SK-N-SH (cell line): ENCODE measurements around the gene PRKG1. TPM values are rescaled to one million over a fixed set of nuclear protein-coding genes. Genes with fewer than 3 reads are reported as not detected.

Experiments used
- CTCF ChIA-PET: fragments of 300-600, 350-600 bp; formaldehyde crosslinking; extraction: SDS; loops from one replicate; lab custom pipeline; 2021; lab: Yijun Ruan, JAX
- POLR2A ChIA-PET: fragments of 350-600 bp; sonication (Branson Sonifier 250); formaldehyde crosslinking; extraction: SDS; loops from one replicate; lab custom pipeline; 2020; ENCODE audit warnings: antibody characterized with exemption, inconsistent platforms; lab: Yijun Ruan, JAX
- DNase-seq: peaks from one replicate; pipeline ENCODE4 v3.0.0; 2012
- H2AFZ ChIP-seq: fragments of 200-600 bp; sonication (generic); 2 replicates; pipeline ENCODE4 v1.8.1; 2016; ENCODE audit warnings: antibody characterized with exemption, mild to moderate bottlenecking, low read depth
- H3F3A ChIP-seq: fragments of 200-600 bp; sonication (generic); replicated peaks from 2 replicates; pipeline ENCODE3; 2016; ENCODE audit warnings: antibody characterized with exemption, mild to moderate bottlenecking; ENCODE audit not compliant: insufficient read depth
- H3K27ac ChIP-seq, 2 experiments: fragments of 200-500 bp in 1 of 2; fragments of 200-600 bp in 1 of 2; sonication (Bioruptor generic) in 1 of 2; sonication (generic), shearing (Covaris generic) in 1 of 2; 2 replicates each; pipeline versions ENCODE4 v1.5.1 to v1.6.1; 2014 to 2016; ENCODE audit warnings: low read depth in 2 of 2, inconsistent platforms in 1 of 2, low read length in 1 of 2, mild to moderate bottlenecking in 1 of 2, mixed read lengths in 1 of 2
- H3K27me3 ChIP-seq: fragments of 200-600 bp; sonication (generic), shearing (Covaris generic); 2 replicates; pipeline ENCODE4 v1.6.1; 2016; ENCODE audit warnings: mixed run types; ENCODE audit not compliant: insufficient read depth
- H3K36me3 ChIP-seq, 2 experiments: fragments of 200-500 bp in 1 of 2; fragments of 200-600 bp in 1 of 2; sonication (Bioruptor generic) in 1 of 2; sonication (generic) in 1 of 2; replicated peaks in 1 of 2; 2 replicates each; pipeline versions ENCODE3 to v1.5.1; 2014 to 2016; ENCODE audit warnings: low read length in 1 of 2, mild to moderate bottlenecking in 1 of 2; ENCODE audit not compliant: insufficient read depth in 2 of 2, control insufficient read depth in 1 of 2
- H3K4me1 ChIP-seq, 2 experiments: fragments of 200-500 bp in 1 of 2; fragments of 200-600 bp in 1 of 2; sonication (Bioruptor generic) in 1 of 2; sonication (generic), shearing (Covaris generic) in 1 of 2; 2 replicates each; pipeline versions ENCODE4 v1.5.1 to v1.6.1; 2014 to 2016; ENCODE audit warnings: low read depth in 1 of 2, low read length in 1 of 2, mixed run types in 1 of 2; ENCODE audit not compliant: insufficient read depth in 2 of 2, control insufficient read depth in 1 of 2
- H3K4me2 ChIP-seq: fragments of 200-600 bp; sonication (generic), shearing (Covaris generic); 2 replicates; pipeline ENCODE4 v1.6.1; 2017; ENCODE audit warnings: mixed run types
- H3K4me3 ChIP-seq, 2 experiments: fragments of 200-500 bp in 1 of 2; fragments of 200-600 bp in 1 of 2; sonication (Bioruptor generic) in 1 of 2; sonication (generic), shearing (Covaris generic) in 1 of 2; 2 replicates each; pipeline versions ENCODE4 v1.5.1 to v1.8.1; 2014 to 2016; ENCODE audit warnings: low read depth in 2 of 2, inconsistent platforms in 1 of 2, low read length in 1 of 2, mild to moderate bottlenecking in 1 of 2, mixed read lengths in 1 of 2, moderate library complexity in 1 of 2
- H3K79me2 ChIP-seq: fragments of 200-600 bp; sonication (generic); 2 replicates; pipeline ENCODE4 v1.8.1; 2017; ENCODE audit warnings: mild to moderate bottlenecking; ENCODE audit not compliant: insufficient read depth
- H3K9ac ChIP-seq: fragments of 200-600 bp; sonication (generic); 2 replicates; pipeline ENCODE4 v1.6.1; 2017; ENCODE audit warnings: mixed run types
- H3K9me2 ChIP-seq: fragments of 200-600 bp; sonication (generic); 2 replicates; pipeline ENCODE4 v1.6.1; 2017; ENCODE audit warnings: mixed run types
- H3K9me3 ChIP-seq: fragments of 200-600 bp; sonication (generic); 2 replicates; pipeline ENCODE4 v1.6.1; 2017; ENCODE audit warnings: mixed run types, mild to moderate bottlenecking, moderate library complexity
- H4K20me1 ChIP-seq: fragments of 200-600 bp; sonication (generic); 2 replicates; pipeline ENCODE4 v1.6.1; 2017; ENCODE audit warnings: mild to moderate bottlenecking, mixed run types; ENCODE audit not compliant: insufficient read depth
- POLR2AphosphoS5 ChIP-seq: IDR thresholded peaks from 2 replicates; pipeline ENCODE4 v1.6.1; 2012; ENCODE audit warnings: low read depth, low read length
- RFX5 ChIP-seq: IDR thresholded peaks from 2 replicates; pipeline ENCODE4 v1.6.1; 2012; ENCODE audit warnings: mild to moderate bottlenecking, improper control_type of control experiment, low read length
- RXRA ChIP-seq: IDR thresholded peaks from 2 replicates; pipeline ENCODE4 v1.4.0; 2012; ENCODE audit warnings: low read depth, mild to moderate bottlenecking, borderline replicate concordance
- TAF1 ChIP-seq: IDR thresholded peaks from 2 replicates; pipeline ENCODE4 v1.6.1; 2012; ENCODE audit warnings: low read depth, mild to moderate bottlenecking, low read length, moderate library complexity, borderline replicate concordance
- TCF12 ChIP-seq: IDR thresholded peaks from 2 replicates; pipeline ENCODE4 v1.4.0; 2012
- WGBS: methylation state at CpG from one replicate; pipeline ENCODE4 v1.1.6; 2017; ENCODE audit warnings: low lambda C conversion rate; 5-methylcytosine and 5-hydroxymethylcytosine counted together
- polyA plus RNA-seq, 3 experiments: library from polyadenylated mRNA; depleted of rRNA; stranded (reverse); fragments of >200 nt; gene quantifications; 2 replicates each; pipeline ENCODE4 v1.2.3, GENCODE V29; 2012
- TF ChIP-seq, protein P1 (sequence below): fragments of 150-350 bp; IDR thresholded peaks from 2 replicates; pipeline ENCODE4 v1.6.1; 2017; ENCODE audit warnings: antibody characterized with exemption, low read length, low read depth, borderline replicate concordance
- TF ChIP-seq, protein P2 (sequence below): fragments of 200-600 bp; sonication (generic); IDR thresholded peaks from 2 replicates; pipeline ENCODE4 v1.6.1; 2017; ENCODE audit warnings: antibody characterized with exemption, mild to moderate bottlenecking, moderate library complexity
- TF ChIP-seq, protein P3 (sequence below): IDR thresholded peaks from 2 replicates; pipeline ENCODE4 v1.4.0; 2012; ENCODE audit warnings: low read depth, borderline replicate concordance
- TF ChIP-seq, protein P4 (sequence below): IDR thresholded peaks from 2 replicates; pipeline ENCODE4; 2012
- TF ChIP-seq, protein P5 (sequence below): IDR thresholded peaks from 2 replicates; pipeline ENCODE4 v1.4.0; 2012; ENCODE audit warnings: low read depth

PRKG1 gene
- polyA plus RNA-seq, 1 of the 3 experiments (the other 2 are of a cell fraction): 4.1 TPM

DNA sequence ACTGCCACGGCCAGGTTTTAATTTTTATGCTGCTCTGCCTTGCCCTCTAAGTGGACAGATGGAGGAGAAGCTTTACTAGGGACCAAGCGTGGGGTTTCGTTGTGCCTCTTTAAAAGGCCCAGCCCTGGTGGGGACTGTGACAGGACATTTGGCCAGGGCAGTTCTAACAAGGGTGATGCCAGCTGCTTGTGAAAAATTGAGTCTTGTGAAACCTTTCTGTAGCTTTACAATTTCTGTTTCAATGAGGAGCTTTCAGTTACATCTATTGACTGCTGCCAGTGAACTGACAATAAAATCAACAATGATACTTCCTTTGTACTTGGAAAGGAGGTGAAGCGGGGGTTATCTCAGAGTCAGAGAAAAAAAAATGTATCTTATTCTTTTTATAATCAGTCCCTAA lies 858.2 kb downstream of the PRKG1 start:
- ChIA-PET CTCF (interaction anchor here (0.6 to 1.3 kb wide), 2 partner anchors 25 to 822 kb away, joined by 3 to 6 read pairs; no protein-coding TSS in a partner anchor), POLR2A (no interaction called here)
- H4K20me1 ChIP-seq: no peaks in the 10 kb centered on the region
- 73% methylated on average over 4 of the region's 4 CpGs for WGBS
- DNase-seq: no peak
- TF ChIP-seq RXRA (no peak), TCF12 (no peak)
- TF ChIP-seq, all 33 proteins: peak for 0
- H3K9me2 ChIP-seq: no peaks in the 10 kb centered on the region
- H3K4me2 ChIP-seq: no peak overlapping the region
- H3K4me1 ChIP-seq: peaks cover 0 to 9% of the 10 kb centered on the region in 2 experiments; a peak in 1 of 4 replicates
- H3K9me3 ChIP-seq: no peaks in the 10 kb centered on the region
- no peaks in the 10 kb centered on the region for H3K79me2 ChIP-seq
- H3K27ac ChIP-seq: no peak overlapping the region
- H3K4me3 ChIP-seq: no peak overlapping the region
- no peaks in the 10 kb centered on the region for H3K36me3 ChIP-seq
- H3K27me3 ChIP-seq: no peaks in the 10 kb centered on the region
- H3K9ac ChIP-seq: no peak overlapping the region
- no peaks in the 10 kb centered on the region for H3F3A ChIP-seq
- no peak overlapping the region for H2AFZ ChIP-seq

DNA sequence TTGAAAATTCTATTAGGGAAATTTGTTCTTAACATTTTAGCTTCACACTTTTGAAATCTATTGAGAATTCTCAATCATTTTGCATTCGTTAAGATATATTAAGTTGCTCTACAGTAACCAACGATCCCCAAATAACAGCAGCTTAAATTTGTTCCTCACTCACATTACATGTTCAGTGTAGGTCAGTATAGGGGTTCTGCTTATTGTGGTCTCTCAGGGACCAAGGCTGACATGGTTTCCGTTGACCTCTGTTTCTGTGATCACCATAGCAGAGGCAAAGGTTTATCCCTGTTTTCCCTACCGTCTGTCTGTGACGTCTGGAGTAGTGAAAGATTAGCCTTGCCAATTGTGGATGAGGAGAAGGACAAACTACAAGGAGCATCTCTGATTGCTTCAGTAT lies 860.1 kb downstream of the PRKG1 start:
- POLR2A ChIA-PET: no interaction called here
- H3K36me3 ChIP-seq: no peaks in the 10 kb centered on the region
- TF ChIP-seq, protein P1, sequence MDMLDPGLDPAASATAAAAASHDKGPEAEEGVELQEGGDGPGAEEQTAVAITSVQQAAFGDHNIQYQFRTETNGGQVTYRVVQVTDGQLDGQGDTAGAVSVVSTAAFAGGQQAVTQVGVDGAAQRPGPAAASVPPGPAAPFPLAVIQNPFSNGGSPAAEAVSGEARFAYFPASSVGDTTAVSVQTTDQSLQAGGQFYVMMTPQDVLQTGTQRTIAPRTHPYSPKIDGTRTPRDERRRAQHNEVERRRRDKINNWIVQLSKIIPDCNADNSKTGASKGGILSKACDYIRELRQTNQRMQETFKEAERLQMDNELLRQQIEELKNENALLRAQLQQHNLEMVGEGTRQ: no peak
- TF ChIP-seq POLR2AphosphoS5 (no peak), TAF1 (no peak), RFX5 (no peak)
- TF ChIP-seq, protein P2, sequence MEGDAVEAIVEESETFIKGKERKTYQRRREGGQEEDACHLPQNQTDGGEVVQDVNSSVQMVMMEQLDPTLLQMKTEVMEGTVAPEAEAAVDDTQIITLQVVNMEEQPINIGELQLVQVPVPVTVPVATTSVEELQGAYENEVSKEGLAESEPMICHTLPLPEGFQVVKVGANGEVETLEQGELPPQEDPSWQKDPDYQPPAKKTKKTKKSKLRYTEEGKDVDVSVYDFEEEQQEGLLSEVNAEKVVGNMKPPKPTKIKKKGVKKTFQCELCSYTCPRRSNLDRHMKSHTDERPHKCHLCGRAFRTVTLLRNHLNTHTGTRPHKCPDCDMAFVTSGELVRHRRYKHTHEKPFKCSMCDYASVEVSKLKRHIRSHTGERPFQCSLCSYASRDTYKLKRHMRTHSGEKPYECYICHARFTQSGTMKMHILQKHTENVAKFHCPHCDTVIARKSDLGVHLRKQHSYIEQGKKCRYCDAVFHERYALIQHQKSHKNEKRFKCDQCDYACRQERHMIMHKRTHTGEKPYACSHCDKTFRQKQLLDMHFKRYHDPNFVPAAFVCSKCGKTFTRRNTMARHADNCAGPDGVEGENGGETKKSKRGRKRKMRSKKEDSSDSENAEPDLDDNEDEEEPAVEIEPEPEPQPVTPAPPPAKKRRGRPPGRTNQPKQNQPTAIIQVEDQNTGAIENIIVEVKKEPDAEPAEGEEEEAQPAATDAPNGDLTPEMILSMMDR: no peak
- TF ChIP-seq, protein P3, sequence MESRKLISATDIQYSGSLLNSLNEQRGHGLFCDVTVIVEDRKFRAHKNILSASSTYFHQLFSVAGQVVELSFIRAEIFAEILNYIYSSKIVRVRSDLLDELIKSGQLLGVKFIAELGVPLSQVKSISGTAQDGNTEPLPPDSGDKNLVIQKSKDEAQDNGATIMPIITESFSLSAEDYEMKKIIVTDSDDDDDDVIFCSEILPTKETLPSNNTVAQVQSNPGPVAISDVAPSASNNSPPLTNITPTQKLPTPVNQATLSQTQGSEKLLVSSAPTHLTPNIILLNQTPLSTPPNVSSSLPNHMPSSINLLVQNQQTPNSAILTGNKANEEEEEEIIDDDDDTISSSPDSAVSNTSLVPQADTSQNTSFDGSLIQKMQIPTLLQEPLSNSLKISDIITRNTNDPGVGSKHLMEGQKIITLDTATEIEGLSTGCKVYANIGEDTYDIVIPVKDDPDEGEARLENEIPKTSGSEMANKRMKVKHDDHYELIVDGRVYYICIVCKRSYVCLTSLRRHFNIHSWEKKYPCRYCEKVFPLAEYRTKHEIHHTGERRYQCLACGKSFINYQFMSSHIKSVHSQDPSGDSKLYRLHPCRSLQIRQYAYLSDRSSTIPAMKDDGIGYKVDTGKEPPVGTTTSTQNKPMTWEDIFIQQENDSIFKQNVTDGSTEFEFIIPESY: no peak
- TF ChIP-seq, protein P4, sequence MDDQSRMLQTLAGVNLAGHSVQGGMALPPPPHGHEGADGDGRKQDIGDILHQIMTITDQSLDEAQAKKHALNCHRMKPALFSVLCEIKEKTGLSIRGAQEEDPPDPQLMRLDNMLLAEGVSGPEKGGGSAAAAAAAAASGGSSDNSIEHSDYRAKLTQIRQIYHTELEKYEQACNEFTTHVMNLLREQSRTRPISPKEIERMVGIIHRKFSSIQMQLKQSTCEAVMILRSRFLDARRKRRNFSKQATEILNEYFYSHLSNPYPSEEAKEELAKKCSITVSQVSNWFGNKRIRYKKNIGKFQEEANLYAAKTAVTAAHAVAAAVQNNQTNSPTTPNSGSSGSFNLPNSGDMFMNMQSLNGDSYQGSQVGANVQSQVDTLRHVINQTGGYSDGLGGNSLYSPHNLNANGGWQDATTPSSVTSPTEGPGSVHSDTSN: no peak
- TF ChIP-seq, protein P5, sequence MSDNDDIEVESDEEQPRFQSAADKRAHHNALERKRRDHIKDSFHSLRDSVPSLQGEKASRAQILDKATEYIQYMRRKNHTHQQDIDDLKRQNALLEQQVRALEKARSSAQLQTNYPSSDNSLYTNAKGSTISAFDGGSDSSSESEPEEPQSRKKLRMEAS: no peak
- no peak for DNase-seq
- no peak overlapping the region for H3K4me3 ChIP-seq
- H3K79me2 ChIP-seq: no peaks in the 10 kb centered on the region
- H3K27ac ChIP-seq: no peak overlapping the region
- peaks cover 0 to 2% of the 10 kb centered on the region in 2 experiments; a peak in 2 of 4 replicates for H3K4me1 ChIP-seq
- no peaks in the 10 kb centered on the region for H3K9me2 ChIP-seq
- H3K27me3 ChIP-seq: no peaks in the 10 kb centered on the region
- peaks cover 3% of the 10 kb centered on the region for H3F3A ChIP-seq
- no peak overlapping the region for H2AFZ ChIP-seq
- no peaks in the 10 kb centered on the region for H4K20me1 ChIP-seq
- WGBS: 75% methylated on average over 5 of the region's 5 CpGs
- no peak overlapping the region for H3K4me2 ChIP-seq
- H3K9ac ChIP-seq: no peak overlapping the region
- no peaks in the 10 kb centered on the region for H3K9me3 ChIP-seq
- CTCF ChIA-PET: interaction anchor here (1.0 to 1.3 kb wide), 3 partner anchors 16 to 26 kb away, joined by 3 to 5 read pairs (median 3); no protein-coding TSS in a partner anchor
